HG03045 (cell line): Measurements from ENCODE around the gene SLC27A1.
A peak's percentile ranks its signal among the peaks of the same experiment; 100 is the strongest.
"Not testable (repeated sequence)": the region's sequence is repeated elsewhere in the genome, so short reads cannot be mapped to it uniquely, and the experiment has no call there.

Experiments
- ATAC-seq: cut with Tn5 transposase; IDR thresholded peaks from one replicate; pipeline ENCODE4 v1.9.1; 2021; ENCODE audit warnings: mild to moderate bottlenecking, moderate library complexity; ENCODE audit not compliant: unreplicated experiment

SLC27A1 gene

GRCh38 chr19:17538684-17539237 lies 68.4 kb downstream of the SLC27A1 start:
- ATAC-seq, result no peak

- peak; percentile 63 for ATAC-seq
Measured at GRCh38 chr19:17539238-17540117, 69.2 kb downstream of the SLC27A1 start.

- no peak for ATAC-seq
Measured at GRCh38 chr19:17540174-17540573, 69.8 kb downstream of the SLC27A1 start.

- ATAC-seq, result no peak
Measured at GRCh38 chr19:17541184-17541759, 70.9 kb downstream of the SLC27A1 start.

GRCh38 chr19:17542042-17542441 lies 71.7 kb downstream of the SLC27A1 start:
- no peak for ATAC-seq

GRCh38 chr19:17542793-17543582 lies 72.7 kb downstream of the SLC27A1 start:
- no peak for ATAC-seq

GRCh38 chr19:17543986-17544385 lies 73.7 kb downstream of the SLC27A1 start:
- ATAC-seq, result no peak

- no peak for ATAC-seq
Measured at GRCh38 chr19:17544418-17544817, 74.1 kb downstream of the SLC27A1 start.

- no peak for ATAC-seq
Measured at GRCh38 chr19:17548145-17548544, 77.8 kb downstream of the SLC27A1 start.

- no peak for ATAC-seq
Measured at GRCh38 chr19:17549085-17549740, 78.9 kb downstream of the SLC27A1 start.

- ATAC-seq, result no peak
Measured at GRCh38 chr19:17550076-17550667, 79.8 kb downstream of the SLC27A1 start.

GRCh38 chr19:17552735-17553134 lies 82.4 kb downstream of the SLC27A1 start:
- ATAC-seq, result not testable (repeated sequence)

- ATAC-seq, result no peak
Measured at GRCh38 chr19:17553256-17553655, 82.9 kb downstream of the SLC27A1 start.

- ATAC-seq, result no peak
Measured at GRCh38 chr19:17554968-17555479, 84.7 kb downstream of the SLC27A1 start.

GRCh38 chr19:17555480-17555928 lies 85.2 kb downstream of the SLC27A1 start, which contains the start of gene COLGALT1:
TSS of gene COLGALT1 (plus strand) at chr19:17555649. CDS start at chr19:17555714, 65 bp downstream.
- ATAC-seq, result peak; percentile 85
